GM18517 (cell line): ENCODE measurements around the gene PLSCR2.
"Not testable (repeated sequence)": the region's sequence is repeated elsewhere in the genome, so short reads cannot be mapped to it uniquely, and the experiment has no call there.

Experiments
- ATAC-seq: cut with Tn5 transposase; IDR thresholded peaks from one replicate; pipeline ENCODE4 v1.9.1; 2021; ENCODE audit warnings: mild to moderate bottlenecking, moderate library complexity; ENCODE audit not compliant: unreplicated experiment

PLSCR2 gene

GRCh38 chr3:146421819-146422759 lies 47.3 kb downstream of the PLSCR2 start:
- no peak for ATAC-seq

GRCh38 chr3:146416366-146416765 lies 53.0 kb downstream of the PLSCR2 start:
- no peak for ATAC-seq

- no peak for ATAC-seq
Measured at GRCh38 chr3:146414010-146414409, 55.4 kb downstream of the PLSCR2 start.

- ATAC-seq = not testable (repeated sequence)
Measured at GRCh38 chr3:146412711-146413110, 56.6 kb downstream of the PLSCR2 start.

- no peak for ATAC-seq
Measured at GRCh38 chr3:146407956-146408355, 61.4 kb downstream of the PLSCR2 start.

- no peak for ATAC-seq
Measured at GRCh38 chr3:146404436-146404835, 64.9 kb downstream of the PLSCR2 start.

GRCh38 chr3:146403792-146404191 lies 65.6 kb downstream of the PLSCR2 start:
- ATAC-seq = no peak

GRCh38 chr3:146396792-146397191 lies 72.6 kb downstream of the PLSCR2 start:
- no peak for ATAC-seq

GRCh38 chr3:146395164-146395563 lies 74.2 kb downstream of the PLSCR2 start:
- ATAC-seq = no peak

GRCh38 chr3:146390957-146391356 lies 78.4 kb downstream of the PLSCR2 start:
- ATAC-seq = no peak

GRCh38 chr3:146390006-146390772 lies 79.2 kb downstream of the PLSCR2 start:
- ATAC-seq = no peak

- ATAC-seq = no peak
Measured at GRCh38 chr3:146387566-146387965, 81.8 kb downstream of the PLSCR2 start.

- no peak for ATAC-seq
Measured at GRCh38 chr3:146386936-146387335, 82.4 kb downstream of the PLSCR2 start.

- ATAC-seq = no peak
Measured at GRCh38 chr3:146384786-146385185, 84.6 kb downstream of the PLSCR2 start.
